ENCODE measurements around the gene HOOK1.

DNA sequence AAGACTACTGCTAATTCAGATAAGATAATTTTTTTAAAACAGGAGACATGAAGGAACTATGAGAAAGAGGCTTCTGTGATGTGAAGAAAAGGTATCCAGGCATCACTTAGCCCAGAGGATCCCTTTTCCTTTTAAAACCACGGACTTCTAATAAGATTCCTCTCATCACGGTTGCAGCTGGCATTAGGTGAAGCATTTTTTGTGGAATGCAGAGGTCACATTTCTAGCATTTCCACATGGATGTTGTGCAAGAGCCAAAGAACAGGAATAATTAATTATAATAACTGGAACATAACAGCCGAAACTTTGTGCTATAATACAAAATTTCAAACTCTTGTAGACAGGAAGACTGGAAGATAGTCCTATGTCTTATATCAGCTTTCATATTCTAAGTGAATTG is 84.2 kb downstream of the HOOK1 start:
- TF ChIP-seq TEAD4 (IDR thresholded peaks at IDR 0.05) (no peak), ZBTB7A (IDR thresholded peaks at IDR 0.05; ENCODE audit: low read depth) (no peak), YY1 (IDR thresholded peaks at IDR 0.05; ENCODE audit: low read depth) (no peak), TAF1 (IDR thresholded peaks at IDR 0.05; ENCODE audit: low read depth) (no peak), RAD21 (IDR thresholded peaks at IDR 0.05; ENCODE audit: low read depth) (no peak)
- TF ChIP-seq, protein P1, sequence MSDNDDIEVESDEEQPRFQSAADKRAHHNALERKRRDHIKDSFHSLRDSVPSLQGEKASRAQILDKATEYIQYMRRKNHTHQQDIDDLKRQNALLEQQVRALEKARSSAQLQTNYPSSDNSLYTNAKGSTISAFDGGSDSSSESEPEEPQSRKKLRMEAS (IDR thresholded peaks at IDR 0.05), result no peak
- TF ChIP-seq, protein P2, sequence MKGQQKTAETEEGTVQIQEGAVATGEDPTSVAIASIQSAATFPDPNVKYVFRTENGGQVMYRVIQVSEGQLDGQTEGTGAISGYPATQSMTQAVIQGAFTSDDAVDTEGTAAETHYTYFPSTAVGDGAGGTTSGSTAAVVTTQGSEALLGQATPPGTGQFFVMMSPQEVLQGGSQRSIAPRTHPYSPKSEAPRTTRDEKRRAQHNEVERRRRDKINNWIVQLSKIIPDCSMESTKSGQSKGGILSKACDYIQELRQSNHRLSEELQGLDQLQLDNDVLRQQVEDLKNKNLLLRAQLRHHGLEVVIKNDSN (IDR thresholded peaks at IDR 0.05), result no peak
- TF ChIP-seq, protein P3, sequence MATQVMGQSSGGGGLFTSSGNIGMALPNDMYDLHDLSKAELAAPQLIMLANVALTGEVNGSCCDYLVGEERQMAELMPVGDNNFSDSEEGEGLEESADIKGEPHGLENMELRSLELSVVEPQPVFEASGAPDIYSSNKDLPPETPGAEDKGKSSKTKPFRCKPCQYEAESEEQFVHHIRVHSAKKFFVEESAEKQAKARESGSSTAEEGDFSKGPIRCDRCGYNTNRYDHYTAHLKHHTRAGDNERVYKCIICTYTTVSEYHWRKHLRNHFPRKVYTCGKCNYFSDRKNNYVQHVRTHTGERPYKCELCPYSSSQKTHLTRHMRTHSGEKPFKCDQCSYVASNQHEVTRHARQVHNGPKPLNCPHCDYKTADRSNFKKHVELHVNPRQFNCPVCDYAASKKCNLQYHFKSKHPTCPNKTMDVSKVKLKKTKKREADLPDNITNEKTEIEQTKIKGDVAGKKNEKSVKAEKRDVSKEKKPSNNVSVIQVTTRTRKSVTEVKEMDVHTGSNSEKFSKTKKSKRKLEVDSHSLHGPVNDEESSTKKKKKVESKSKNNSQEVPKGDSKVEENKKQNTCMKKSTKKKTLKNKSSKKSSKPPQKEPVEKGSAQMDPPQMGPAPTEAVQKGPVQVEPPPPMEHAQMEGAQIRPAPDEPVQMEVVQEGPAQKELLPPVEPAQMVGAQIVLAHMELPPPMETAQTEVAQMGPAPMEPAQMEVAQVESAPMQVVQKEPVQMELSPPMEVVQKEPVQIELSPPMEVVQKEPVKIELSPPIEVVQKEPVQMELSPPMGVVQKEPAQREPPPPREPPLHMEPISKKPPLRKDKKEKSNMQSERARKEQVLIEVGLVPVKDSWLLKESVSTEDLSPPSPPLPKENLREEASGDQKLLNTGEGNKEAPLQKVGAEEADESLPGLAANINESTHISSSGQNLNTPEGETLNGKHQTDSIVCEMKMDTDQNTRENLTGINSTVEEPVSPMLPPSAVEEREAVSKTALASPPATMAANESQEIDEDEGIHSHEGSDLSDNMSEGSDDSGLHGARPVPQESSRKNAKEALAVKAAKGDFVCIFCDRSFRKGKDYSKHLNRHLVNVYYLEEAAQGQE (IDR thresholded peaks at IDR 0.05; ENCODE audit: low read depth), result no peak
